Activated CD8-positive, alpha-beta memory T cell treated with anti-CD3 and anti-CD28 coated beads, Interleukin-2, amount 50 U/mL, for 24 hours (primary cell): ENCODE results near the gene CPNE5.
"Not testable (repeated sequence)": the region's sequence is repeated elsewhere in the genome, so short reads cannot be mapped to it uniquely, and the experiment has no call there.

ENCODE experiments used
- DNase-seq: peaks from one replicate; pipeline ENCODE4 v3.0.0-alpha.2; 2020; ENCODE audit errors: extremely low read depth

Gene CPNE5

DNA sequence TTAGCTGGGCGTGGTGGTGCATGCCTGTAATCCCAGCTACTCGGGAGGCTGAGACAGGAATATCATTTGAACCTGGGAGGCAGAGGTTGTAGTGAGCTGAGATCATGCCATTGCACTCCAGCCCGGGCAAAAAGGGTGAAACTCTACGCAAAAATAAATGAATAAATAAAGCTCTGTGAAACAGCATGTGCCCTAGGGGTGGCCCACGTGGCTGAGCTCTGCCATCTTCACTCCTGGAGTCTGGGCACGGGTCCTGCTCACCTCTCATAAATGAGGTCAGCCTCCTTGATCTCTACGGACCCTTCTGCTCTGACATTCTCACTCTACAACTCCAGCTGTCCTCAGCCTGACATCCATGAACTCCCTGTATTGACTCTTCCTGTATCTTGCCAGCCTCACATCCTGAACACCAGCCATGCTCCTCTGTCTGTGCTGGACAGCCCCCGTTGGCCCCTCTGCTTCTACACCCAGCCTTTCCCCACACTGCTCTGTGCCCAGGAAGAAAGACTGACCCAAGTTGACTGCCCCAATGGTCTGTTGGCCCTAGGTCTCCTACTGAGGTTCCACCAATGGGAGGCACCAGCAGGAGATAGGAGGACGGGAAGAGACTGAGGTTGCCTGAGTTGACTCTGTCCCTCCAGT lies 21.9 kb downstream of the CPNE5 start:
- no peak for DNase-seq

DNA sequence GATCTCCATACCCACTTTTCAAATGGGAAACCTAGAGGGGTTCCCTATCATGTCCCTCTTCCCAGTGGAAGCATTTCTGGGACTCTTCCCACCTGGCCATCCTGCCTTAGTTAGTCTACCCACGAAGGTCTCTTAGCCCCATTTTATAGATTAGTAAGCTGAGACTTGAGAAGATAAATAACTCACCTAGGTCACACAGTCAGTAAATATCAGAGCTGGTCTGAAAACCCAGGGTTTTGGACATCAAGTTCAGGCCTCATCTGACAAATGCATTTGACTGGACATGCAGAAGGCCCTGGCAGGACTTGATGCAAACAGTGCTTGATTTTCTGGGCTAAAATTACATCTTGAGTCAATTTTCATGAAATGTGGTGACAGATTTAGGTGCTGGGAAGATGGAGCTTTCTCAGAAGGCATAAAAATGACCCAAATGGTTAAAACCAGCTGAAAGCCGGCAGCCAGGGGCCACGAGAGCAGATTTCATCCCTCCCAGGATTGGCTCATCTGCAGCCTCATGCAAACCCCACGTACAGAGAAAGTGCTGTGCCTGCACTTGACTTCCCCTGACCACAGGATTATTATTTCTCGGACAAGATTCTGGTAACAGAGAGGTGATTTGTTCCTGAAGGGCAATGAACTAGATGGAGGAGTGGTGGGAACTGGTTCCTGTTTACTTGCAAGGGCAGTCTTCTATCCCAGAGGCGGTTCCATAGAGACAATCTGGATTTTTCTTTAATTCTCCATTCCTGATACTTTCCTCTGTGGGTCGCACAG lies 23.1 kb downstream of the CPNE5 start:
- no peak for DNase-seq

DNA sequence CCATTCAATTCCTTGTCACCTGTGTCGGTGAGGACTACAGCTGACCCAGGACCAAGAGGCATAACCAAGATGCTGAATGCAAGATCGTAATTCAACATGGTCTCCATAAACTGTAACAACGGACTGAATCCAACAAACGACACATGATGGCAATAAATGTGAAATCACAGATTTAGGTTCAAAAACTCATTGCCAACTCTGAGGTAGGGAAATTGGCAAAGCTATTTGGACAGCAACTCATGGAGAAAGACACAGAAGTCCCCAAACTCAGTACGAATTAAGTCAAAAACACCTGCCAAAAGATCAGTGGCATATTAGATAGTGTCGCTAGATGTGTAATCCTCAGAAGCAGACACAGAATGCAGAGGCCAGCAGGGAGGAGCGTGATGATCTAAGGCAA lies 25.0 kb downstream of the CPNE5 start:
- DNase-seq = no peak

DNA sequence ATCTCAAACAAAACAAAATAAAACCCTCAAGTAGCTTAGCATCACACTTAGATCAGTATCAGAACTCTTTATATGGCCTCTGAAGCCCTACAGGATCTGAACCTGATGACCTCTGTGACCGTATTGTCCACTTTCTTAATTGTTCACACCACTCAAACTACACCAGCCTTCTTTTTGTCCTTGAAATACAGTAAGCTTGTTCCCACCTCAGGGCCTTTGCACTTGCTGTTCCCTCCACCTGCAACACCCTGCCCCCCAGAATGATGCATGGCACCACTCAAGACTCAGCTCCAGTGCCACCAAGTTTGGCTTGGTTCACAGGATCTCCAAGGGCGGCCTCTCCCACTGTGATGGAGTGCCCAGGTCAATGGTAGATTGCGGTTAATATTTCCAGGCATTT lies 25.7 kb downstream of the CPNE5 start:
- no peak for DNase-seq

DNA sequence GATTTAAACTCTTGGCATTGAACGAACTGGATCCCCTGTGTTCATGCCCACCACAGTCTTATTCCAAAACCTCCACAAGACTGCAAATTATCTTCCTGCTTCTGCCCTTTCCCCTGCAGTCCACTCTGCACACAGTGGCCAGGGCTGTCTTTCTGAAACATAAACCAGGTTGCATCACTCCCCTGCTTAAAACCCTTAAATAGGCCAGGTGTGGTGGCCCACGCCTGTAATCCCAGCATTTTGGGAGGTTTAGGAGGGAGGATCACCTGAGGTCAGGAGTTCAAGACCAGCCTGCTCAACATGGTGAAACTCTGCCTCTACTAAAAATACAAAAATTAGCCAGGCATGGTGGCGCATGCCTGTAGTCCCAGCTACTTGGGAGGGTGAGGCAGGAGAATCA lies 26.2 kb downstream of the CPNE5 start:
- not testable (repeated sequence) for DNase-seq

DNA sequence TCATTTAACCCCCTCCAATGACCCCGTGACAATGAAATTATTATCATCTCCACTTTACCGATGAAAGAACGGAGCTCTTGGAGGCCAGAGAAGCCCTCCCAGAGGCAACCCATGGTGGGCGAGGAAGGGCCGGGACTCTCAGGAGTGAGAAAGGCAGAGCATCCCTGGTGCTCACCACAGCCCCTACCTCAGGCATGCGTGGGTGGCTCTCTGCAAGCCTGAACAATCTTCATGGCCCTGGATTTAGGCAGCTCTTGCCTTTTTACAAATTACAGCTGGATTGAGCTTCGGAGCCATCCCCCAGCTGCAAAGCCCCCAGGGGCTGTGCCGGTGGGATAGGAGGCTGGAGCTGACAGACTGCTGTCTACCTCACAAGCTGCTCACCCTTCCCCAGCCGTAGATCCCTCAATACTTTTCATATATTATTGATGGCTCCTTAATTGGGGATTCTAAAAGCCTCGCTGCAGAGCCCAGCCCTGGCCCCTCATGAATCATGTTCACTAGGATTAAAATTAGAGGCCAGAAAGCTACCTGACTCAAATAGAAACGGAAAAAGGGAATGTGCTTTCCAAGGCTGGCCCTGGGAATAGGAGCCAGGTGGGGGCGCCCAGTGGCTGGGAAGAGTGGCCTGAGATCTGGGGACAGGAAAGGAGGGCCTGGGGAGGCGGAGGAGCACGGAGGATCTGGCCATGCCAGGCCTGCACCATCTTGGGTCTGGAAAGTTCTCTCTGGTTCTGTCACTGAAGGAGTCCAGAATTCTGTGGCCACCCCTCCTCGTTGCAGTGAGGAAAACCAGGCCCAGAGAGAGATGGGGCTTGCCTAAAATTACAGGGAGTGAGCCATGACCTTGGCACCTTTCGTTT lies 29.1 kb downstream of the CPNE5 start:
- no peak for DNase-seq

DNA sequence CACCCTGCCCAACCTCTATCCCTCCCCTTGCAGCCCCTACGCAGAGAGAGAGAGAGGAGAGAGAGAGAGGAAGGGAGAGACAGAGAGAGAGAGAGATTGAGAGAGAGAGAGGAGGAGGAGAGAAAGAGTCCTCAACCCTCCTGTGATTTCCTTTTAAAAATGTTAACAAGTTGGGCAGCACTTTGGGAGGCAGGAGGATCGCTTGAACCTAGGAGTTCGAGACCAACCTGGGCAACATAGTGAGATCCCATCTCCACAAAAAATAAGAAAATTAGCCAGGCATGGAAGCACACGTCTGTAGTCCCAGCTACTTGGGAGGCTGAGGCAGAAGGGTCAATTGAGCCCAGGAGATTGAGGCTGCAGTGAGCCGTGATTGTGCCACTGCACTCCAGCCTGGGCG lies 30.1 kb downstream of the CPNE5 start:
- no peak for DNase-seq

DNA sequence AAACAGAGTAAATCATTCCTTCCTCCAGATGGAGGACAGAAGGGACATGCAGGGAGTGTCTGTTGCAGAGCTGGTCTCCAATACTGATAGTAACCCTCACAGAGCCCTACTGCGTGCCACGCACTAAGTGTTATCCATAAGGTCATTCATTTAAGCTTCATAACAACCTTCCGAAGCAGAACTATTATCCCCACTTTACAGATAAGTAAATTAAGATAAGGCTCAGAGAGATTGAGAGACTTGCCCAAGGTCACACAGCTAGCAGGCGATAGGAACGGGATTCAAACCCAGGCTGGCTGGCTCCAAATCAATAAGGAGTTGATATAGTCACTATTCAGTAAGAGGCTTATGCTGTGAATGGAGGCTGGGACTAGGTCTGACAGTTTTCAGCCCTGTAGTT lies 30.6 kb downstream of the CPNE5 start:
- DNase-seq = no peak

DNA sequence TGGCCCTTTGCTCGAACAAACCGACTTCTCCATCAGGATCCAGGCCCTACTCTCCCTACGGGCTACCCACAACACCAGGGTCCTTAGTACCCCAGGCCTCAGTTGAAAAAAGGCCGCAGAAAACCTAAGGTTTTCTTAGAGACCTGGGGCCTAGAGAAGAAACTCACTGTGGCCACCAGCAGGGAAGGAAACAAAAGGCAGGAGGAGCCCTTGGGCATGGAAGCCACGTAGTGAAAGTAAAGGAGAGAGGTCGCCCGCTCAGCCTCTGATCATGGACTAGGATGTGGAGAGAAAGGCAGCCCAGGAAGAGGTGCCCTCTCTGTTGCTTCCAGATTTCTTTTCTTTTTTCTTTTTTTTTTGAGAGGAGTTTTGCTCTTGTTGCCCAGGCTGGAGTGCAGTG lies 31.5 kb downstream of the CPNE5 start:
- DNase-seq = no peak

DNA sequence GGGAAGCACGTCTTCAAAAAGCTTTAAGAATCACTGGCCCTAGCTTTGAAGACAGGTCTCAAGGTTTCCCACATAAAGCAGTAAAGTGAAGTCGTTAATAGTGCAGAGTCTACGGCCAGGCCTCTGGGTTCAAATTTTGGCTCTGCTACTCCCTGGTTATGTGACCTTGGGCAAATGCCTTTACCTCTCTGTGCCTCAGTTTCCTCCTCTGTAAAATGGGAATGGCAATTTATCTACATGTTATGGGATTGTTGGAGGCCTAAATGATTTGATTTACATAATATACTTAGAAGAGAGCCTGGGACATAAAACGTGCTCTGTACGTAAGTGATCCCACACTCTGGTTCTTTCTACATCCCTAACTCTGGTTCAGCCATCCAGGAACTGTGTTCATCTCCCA lies 32.1 kb downstream of the CPNE5 start:
- no peak for DNase-seq

DNA sequence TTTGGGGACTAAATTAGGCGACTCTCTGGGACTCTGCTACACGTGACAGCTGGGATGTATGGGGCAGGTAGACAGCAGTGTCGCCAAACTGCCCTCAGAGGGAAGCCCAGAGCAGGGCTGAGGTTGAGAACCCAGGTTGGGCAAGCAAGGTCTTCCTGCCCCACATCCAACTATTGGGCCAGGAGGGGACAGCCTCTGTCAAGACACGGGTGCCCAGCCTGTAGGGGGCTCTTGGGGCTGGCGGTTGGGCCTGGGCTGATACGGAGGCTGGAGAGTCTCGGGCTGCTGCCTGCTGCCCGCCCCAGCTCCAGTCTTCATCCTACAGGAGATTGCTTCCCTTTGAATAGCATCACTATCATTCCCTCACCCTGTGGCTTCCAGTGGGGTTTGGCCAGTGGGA lies 33.3 kb downstream of the CPNE5 start:
- DNase-seq = no peak

DNA sequence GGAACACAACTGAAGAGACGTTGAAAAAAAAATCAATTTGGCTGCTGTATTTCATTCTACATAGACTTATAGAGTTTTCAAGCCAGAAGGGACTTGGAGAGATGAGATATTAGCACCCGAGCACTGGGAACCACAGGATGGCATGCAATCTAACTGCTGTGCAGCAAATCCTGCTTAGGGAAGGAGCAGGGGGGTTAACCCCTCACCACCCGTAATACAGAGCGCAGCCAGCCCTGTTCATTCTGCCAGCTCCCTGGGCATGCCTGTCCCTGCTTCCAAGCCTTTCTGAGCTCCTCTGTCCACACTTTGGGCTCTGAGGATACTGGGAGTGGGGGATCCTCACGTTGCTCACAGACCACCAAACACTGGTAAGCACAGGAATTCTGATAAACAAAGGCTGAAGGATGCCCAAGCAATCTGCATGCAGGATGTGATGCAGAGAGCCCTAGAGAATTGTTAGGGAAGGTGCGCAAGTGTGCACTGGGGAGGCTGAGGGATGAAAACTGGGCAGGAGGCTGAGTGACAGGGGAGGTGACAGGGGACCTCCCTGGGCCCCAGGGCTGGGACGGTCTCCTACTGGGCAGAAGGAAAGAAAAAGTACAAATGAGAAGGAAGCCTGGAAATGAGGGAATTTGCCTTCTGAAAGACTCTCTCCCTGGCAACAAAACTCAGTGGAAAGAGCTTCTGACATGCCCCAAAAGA lies 34.0 kb downstream of the CPNE5 start:
- DNase-seq = no peak

DNA sequence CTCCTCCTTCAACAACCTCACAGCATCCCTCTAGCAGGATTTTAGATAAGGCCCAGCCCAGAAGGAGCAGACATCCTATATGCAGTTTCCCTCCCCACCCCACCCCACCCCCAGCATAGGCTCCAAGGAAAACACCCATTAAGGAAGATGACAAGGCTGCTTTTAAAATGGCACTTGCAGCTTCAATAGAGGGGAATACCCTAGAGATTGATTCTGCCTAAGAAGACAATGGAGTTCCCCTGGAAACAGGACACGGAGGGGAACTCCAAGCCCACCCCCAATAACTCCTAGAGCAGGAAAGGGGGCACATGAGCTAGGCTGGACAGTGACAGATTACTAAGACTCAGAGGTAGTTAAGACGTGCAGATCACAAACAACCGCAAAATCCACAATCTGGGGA lies 34.7 kb downstream of the CPNE5 start:
- DNase-seq = no peak

DNA sequence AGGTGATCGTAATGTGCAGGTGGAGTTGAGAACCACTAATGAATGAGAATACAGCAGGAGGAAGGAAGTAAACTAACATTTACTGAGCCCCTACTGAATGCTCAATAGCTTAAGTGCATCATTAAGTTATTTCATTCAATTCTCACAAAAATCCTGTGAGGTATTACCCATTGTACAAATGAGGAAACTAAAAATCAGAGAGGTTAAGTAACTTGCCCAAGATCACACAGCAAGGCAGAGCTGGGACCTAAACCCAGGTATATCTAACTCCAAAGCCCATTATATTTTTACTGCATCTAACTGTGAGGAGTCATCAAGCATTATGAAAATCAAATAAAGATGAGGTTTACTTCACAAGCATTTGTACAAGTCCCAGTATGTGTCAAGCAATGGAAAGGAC lies 35.3 kb downstream of the CPNE5 start:
- no peak for DNase-seq

DNA sequence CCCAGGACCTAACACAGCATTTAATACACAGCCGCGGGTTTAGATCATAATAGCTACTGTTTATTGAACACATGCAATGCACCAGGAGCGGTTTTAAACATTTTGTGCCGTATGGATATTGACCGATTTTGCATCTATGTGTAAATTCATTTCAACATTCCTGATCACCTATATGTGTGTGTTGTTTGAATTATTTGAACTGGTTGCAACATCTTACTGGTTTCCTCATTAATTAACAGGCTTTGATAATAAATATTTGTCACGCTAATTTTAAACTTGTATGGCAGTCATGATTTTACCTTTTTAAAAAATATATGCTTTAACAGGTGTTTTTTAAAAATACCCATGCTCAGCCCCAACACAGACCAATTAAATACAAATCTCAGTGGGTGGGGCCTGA lies 35.8 kb downstream of the CPNE5 start:
- no peak for DNase-seq

DNA sequence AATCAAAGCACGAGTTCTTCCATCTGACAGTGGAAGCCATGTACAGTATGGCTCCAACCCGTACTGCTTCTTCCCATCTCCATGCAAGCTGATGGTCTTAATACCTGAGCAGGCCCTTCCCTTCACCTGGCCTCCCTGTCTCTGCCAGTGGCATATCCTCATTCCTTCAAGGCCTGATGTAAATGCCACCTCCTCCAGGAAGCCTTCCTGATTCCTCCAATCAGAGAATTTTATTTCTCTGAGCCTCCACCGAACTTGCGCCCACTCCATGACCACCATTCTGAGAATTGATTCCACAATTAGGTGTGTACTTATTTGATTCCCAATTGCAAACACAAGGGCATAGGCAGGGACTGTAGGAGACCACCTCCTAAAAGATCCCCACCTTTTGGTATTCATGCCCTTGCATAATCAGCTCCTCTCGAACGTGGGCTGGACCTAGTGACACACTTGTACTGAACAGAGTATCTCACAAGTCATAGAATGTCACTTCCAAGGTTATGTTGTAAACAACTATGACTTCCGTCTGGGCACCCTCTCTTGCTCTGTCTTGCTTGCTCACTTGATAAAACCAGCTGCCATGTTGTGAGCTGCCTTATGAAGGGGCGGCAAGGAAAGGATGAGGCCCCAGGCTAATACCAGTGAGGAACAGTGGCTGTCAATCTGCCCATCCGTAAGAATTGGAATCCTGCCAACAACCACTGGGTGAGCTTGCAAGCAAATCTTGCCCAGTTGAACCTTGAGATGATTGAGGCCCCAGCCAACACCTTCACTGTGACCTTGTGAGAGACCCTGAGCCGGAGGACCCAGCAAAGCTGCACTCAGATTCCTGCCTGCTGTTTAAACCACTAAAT lies 38.8 kb downstream of the CPNE5 start:
- DNase-seq = no peak

DNA sequence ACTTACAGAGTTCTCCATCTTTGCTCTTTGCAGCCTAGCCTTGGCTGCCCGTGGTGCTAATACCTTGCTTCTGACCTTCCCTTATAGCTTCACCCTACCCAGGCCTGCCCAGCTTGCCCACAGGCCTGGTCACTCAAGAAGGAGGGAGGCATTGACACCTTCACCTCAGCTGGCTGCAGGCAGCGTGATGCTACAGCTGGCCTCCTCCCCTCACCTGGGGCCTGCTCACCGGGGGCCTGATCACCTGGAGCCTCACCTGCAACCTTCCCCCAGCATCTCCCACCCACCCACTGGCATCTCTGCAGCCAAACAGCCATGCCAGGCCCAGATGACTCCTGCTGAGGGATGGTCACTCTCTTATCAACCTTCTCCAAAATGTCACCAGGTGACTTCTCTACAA lies 40.4 kb downstream of the CPNE5 start:
- no peak for DNase-seq

DNA sequence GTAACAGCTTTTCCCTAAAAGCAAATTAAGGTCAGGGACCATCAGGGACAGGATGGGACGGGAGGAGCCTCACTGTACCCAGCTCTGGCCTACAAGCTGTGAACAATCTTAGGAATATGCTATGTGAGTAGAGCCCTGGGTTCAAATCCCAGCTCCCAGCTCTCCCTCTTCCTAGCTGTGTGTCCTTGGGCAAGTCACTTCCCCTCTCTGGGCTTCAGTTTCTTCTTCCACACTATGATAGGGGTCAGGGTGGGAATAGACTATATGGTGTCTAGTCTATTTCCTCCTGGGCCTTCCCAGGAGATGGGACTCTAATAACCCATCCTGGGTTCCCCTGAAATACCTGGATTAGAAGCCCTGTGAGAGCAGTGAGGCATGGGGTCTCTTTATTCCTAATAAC lies 41.6 kb downstream of the CPNE5 start:
- DNase-seq = no peak

DNA sequence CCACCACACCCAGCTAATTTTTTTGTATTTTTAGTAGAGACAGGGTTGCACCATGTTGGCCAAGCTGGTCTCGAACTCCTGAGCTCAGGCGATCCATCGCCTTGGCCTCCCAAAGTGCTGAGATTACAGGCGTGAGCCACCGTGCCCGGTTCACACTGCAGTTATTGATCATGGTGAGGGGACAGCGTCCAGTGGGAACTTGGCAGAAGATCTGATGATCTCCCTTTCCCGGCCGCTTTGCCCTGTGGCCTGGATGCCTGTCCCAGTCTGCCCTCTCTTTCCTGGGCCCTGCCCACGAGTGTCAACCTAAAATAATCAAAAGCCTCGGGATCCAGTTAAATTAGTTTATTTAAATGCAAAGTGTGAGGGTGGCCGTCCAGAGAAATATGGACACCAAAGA lies 42.2 kb downstream of the CPNE5 start:
- no peak for DNase-seq

DNA sequence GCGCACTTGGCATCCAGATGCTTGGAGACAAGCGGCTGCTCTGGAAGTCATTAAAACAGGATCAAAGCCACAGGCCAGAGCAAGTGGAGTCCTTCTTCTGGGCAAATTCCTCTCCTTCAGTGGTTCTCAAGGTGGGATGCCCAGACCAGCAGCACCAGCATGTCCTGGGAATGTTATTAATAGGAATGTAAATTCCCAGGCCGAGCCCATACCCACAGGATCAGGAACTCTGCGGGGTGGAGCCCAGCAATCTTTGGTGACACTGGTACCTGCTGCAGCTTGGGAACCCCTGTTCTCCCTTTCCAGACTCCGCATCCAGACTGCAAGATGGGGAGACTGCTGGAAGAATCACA lies 44.6 kb downstream of the CPNE5 start:
- no peak for DNase-seq
